GM18858 (cell line): Measurements from ENCODE around the gene PTPN9.
"Not testable (repeated sequence)": the region's sequence is repeated elsewhere in the genome, so short reads cannot be mapped to it uniquely, and the experiment has no call there.

Experiments
- ATAC-seq: cut with Tn5 transposase; IDR thresholded peaks from one replicate; pipeline ENCODE4 v1.9.1; 2021; ENCODE audit not compliant: unreplicated experiment

The PTPN9 gene

DNA sequence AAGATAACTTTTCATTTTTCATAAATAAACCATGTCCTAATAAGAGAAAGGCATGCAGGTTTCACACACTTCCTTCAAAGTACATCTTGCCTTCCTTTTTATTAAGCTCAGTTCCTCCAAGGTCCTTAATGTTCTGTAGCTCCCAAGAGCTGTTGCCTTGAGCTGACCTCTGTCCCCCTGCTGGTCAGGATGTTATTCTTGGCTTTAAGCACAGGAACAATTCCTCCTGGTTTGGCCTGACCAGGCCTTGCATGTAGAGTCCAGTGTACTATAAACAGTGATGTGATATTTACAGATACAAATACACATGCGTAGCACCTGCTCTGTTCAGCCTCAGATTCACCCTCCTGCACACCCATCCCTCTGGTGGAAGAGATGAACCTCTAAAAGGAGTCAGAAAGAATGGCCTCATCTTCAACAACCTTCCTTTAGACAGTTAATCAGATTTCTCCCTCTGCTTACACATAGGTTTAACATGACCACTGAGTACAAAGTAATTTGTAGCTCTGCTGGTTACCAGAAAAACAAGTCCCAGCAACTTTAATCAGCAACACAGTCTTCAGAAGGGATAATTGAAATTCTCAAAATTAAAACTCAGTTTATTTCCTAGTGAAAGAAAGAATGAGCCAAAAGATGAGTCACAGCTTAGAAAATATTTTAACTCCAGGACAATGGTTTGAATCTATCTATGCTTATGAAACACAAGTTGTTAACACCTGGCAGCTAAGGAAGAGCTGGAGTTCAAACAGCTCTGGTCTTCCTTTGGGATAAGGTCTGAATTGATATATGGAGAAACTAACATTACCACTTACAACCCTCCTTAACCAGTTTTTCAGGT lies 46.5 kb downstream of the PTPN9 start:
- ATAC-seq = no peak

DNA sequence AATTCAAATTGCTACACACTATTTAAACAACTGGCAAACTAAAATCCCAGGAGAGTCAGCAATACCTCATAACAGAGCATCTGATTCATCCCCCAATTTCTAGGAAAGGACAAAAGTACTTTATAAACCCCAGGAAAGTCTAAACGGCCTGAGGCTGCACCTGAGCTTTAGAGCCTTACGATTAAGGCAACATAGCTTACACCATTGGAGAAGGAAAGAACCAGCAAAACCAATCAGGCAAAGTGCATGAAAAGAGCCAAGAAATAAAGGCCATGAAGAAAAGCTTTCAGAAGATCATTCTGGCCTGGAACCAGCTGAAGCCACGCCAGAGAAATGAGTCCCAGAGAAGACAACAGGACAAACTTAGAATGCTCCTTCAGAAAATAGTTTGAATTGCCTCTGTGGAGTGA lies 48.1 kb downstream of the PTPN9 start:
- no peak for ATAC-seq

DNA sequence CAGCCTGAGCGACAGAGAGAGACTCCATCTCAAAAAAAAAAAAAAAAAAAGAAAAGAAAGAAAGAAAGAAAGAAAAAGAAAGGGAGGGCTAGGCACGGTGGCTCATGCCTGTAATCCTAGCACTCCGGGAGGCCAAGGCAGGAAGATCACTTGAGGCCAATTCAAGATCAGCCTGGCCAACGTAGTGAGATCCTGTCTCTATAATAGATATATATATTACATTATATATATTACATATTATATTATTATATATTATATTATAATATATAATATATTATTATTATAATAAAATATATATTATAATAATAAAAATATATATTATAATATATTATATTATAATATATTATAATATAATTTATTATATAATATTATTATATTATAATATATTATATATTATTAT lies 48.9 kb downstream of the PTPN9 start:
- ATAC-seq = no peak

DNA sequence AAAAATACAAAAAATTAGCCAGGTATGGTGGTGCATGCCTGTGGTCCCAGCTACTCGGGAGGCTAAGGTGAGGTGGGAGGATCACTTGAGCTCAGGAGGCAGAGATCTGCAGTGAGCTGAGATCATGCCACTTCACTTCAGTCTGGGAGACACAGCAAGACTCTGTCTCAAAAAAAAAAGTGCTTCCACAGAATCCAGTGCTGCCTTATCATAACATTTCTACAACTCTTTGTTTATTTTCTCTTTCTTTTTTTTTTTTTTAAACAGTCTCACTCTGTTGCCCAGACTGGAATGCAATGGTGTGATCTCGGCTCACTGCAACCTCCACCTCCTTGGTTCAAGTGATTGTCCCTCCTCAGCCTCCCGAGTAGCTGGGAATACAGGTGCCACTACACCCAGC lies 53.4 kb downstream of the PTPN9 start:
- not testable (repeated sequence) for ATAC-seq

DNA sequence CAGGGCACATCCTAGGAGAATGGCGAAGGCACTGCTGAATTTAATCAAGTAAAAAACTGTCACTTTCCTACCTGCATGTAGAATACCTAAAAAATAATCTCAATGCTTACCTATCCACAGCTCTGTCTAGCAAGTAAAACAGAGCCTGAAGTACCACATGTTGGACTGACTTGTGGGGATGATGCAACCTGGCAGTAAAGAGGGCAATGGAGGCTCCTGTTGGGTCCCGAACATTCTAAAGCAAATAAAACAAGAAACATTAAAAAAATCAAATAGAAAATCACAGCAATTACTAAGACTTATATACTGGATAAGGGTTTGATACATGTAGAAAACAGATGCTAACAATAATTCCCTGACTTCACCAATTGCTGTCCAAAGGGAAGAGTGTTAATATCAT lies 56.1 kb downstream of the PTPN9 start:
- no peak for ATAC-seq

DNA sequence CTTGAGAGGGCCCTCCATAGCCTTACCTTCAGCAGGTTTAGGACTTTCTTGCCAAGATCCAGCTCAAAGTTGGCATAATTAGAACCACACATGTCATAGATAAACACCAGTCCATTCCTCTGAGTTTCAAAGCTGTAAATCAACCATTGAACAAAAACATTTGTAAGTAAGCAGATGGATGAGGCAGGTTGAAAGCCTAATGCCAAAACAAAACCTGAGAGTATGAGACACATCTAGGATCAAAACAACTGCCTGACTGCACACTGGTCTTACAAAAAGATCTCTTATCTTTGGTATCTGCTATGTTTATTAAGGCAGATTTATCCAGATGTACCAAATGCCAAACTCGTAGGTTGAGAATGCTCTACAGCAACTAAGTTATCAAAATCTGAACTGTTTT lies 61.9 kb downstream of the PTPN9 start:
- no peak for ATAC-seq

DNA sequence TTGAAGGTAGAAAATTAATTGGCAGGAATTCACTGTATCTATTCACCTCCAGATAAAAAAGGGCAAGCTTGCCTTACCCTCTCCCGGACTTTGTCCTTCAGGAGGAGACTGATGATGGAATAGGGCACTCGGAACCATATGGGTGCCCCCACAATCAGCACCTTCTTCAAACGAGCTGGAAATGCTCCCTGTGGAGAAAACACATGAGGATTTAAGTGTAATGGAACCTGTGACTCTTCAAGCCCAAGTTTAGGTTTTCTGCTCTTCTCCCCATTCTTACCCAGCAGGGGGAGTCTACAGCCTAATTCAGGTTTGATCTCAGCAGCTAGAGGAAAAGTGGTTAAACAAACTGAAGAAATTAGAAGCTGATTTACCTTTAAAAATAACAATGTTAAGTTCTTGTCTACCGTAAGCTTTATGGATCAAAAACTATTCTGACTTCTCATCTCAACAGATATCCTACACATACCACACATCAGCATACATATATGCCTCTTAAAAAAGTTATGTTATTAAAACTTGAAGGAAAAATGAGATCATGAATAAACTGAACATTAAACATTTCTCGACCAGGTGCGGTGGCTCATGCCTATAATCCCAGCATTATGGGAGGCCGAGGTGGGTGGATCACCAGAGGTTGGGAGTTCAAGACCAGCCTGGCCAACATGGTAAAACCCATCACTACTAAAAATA lies 70.1 kb downstream of the PTPN9 start:
- no peak for ATAC-seq

DNA sequence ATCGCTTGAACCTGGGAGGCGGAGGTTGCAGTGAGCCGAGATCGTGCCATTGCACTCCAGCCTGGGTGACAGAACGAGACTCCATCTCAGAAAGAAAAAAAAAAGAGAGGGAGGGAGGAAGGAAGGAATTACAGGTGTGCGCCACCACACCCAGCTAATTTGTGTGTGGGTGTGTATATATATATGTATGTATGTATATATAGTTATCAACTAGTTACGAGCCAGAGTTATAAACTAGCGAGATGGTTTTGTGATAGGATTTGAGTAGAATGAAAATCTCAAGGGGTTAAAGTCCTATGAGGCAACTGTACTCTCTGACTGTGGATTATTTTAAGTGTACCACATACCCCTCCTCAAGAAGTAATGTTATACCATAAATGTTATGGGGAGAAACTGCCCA lies 76.8 kb downstream of the PTPN9 start:
- no peak for ATAC-seq

DNA sequence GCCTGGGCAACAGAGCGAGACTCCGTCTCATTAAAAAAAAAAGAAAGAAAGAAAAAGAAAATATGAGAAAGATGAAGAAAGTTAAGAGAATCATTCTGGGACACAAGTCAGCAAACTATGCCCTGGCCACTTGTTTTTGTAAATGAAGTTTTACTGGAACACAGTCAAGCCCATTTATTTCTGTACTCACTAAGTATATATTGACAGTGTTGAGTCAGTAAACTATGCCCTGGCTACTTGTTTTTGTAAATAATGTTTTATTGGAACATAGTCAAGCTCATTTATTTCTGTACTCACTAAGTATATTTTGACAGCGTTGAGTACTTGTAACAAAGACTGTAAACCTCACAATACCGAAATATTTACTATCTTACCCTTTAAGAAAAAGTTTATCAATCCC lies 85.4 kb downstream of the PTPN9 start:
- no peak for ATAC-seq

DNA sequence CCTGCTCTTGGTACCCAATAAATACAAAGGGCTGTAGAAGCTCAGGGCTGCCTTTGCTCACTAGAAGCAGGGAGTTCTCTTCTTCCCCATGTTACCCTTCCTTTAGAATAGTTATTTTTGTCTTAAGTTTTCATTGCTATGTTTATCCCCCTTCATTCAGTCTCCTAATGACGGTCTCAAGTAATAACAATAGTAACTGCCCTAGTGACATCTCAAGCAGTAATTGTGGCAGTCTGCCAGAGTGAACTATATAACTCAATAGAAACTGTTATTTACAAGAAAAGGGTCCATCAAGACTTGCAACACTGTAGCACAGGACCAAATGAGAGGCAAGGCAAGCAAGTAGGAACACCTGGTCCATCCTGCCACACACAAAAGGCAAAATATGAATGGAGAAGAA lies 95.2 kb downstream of the PTPN9 start:
- no peak for ATAC-seq

DNA sequence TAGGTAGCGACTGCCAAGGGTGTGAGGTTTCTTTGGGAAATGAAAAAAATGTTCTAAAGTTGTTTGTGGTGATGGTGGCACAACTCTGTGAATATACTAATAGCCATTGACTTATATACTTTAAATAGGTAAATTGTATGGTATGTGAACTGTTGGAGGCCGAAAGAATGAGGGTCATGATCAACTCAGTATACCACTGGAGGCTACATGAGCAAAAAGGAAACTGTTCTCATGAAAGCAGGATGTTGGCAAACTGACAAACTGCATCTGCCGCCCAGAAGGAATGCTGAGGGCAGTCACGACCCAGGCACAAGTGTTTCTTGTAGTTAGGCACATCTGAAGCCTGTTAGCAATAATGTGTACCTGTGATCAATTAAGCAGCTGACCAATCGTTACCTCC lies 95.6 kb downstream of the PTPN9 start:
- not testable (repeated sequence) for ATAC-seq

DNA sequence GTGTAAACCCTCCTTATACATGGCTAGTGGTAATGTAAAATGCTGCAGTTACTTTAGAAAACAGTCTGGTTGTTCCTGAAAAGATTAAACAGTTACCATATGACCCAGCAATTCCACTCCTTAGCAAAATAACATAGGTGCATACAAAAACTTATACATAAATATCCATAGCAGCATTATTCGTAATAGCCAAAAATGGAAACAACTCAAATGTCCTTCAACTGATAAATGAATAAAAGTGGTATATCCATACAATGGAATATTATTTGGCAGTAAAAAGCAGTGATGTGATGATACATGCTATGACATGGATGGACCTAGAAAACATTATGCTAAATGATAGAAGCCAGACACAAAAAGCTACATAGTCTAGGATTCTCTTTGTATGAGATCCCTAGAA lies 96.0 kb downstream of the PTPN9 start:
- ATAC-seq = no peak

DNA sequence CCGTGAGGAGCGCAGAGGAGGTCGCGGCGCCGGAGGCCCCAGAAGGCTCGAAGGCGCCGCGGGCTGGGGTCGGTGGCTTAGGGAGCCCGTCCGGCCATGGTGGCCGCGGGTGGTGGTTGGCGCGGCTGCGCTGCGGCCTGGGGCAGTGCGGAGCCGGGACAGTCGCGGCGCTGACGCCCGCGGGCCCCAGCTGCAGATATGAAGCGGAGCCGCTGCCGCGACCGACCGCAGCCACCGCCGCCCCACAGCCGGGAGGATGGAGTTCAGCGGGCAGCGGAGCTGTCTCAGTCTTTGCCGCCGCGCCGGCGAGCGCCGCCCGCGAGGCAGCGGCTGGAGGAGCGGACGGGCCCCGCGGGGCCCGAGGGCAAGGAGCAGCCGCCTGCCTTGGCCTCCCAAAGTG lies 98.7 kb downstream of the PTPN9 start:
- not testable (repeated sequence) for ATAC-seq

DNA sequence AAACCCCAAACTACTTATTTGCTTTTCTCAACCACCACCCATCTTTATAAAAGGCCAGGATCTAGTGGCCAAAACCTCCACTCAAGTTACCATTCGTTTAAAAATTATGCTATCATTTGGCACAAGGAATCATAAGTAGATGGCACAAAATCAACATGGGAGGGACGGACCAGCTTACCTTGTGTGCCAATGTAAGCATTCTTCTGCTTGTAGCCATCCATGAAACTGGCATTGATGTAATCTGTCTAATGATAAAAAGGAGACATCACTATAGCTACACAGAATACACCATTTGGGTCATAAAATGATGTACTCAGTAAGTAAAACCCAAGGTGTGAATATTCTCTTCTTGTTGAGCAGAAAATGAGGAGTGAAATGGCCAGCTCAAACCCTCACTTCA lies 99.4 kb downstream of the PTPN9 start:
- ATAC-seq = no peak

DNA sequence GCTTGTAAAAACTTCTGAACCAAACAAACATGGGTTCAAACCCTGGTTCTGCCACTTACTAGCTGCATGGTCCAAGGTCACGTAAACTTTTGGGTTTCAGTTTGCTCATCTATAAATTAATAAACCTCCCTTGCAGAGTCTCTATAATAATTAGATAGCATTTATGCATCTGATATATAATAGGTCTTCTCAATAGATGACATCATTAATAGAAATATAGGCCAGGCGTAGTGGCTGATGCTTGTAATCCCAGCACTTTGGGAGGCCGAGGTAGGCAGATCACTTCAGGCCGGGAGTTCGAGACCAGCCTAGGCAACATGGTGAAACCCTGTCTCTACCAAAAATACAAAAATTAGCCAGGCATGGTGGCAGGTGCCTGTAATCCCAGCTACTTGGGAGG lies 102.0 kb downstream of the PTPN9 start:
- ATAC-seq = not testable (repeated sequence)

DNA sequence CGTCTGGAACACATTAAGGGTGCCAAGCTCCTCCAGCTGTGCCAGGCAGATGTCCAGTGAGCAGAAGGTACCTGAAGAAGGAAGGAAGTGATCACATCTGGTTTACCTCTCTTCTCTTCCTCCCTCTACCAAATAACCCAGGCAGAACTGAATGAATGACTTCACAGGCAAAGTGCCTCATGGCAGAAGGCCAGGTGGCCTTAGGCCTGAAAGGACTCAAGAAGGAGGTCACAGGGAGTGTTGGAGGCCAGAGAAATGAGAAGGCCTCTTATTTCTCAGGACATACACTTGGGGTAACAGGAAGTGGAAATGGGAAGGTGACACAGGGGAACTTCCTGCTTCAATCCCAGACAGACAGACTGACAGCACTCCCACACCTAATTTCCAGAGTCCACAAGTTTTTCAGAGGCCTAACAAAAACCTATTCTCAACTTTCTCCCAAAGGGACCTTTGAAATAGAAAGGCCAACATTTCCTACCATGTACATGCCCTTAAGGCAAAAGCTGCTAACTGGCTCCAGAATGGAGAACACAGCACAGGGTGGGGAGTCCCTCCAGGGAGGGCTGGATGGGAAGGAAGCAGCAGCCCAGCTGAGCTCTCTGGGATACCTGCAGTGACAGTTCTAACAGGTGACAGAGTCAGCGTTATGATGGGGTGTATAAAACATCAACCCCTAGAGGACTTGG lies 110.1 kb downstream of the PTPN9 start:
- no peak for ATAC-seq

DNA sequence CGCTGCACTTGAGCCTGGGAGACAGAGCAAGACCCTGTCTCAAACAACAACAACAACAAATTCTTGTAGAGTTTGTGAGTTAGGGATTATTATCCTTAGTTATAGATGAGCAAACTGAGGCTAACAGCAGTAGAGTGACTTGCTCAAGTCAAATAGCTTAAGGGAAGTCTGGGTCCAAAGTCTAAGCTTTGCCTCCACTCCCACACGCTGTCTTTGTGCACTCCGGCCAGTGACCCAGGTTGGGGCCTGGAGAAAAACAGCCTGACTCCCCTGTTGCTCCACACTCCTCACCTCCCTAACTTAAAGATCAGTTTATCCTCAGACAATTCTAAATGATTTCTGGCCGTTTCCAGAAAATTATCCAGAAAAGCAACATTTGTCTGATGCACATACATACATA lies 118.5 kb downstream of the PTPN9 start:
- no peak for ATAC-seq

DNA sequence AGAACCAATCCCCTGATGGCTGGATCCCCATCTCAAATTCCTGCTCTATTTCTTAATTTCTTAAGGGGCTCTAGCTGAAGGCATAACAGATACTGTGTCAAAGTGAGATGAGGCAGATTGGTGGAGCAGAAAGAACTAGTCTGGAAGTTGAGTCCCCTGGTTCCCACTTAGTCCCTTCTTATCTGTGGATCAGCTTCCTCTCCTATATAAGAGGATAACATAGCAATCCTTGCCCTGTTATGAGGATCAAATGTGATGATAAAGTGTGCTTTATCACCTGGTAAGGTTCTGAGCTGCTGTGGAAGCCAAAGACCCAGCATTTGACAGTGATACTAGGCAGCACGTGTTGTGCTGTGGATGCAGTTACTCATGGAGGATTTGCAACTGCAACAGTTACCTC lies 119.5 kb downstream of the PTPN9 start:
- no peak for ATAC-seq

DNA sequence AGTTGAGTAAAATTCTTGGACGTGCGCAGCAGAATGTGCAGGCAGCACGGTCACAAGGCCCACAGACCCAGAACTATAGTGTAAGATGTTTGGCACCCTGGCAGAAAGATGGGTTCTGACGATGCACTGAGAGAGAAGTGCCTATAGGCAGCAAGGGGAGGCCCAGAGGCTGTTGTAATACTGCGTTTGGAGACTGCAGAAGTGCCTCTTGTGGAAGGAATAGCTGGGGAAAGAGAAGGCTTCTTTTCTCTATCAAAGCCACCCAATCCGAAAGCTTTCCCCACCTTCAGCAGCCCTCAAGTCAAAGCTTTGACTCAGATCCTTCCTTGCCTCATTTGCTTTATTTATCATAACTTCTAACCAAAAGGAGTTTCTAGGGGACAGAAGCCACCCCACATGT lies 122.4 kb downstream of the PTPN9 start:
- no peak for ATAC-seq

DNA sequence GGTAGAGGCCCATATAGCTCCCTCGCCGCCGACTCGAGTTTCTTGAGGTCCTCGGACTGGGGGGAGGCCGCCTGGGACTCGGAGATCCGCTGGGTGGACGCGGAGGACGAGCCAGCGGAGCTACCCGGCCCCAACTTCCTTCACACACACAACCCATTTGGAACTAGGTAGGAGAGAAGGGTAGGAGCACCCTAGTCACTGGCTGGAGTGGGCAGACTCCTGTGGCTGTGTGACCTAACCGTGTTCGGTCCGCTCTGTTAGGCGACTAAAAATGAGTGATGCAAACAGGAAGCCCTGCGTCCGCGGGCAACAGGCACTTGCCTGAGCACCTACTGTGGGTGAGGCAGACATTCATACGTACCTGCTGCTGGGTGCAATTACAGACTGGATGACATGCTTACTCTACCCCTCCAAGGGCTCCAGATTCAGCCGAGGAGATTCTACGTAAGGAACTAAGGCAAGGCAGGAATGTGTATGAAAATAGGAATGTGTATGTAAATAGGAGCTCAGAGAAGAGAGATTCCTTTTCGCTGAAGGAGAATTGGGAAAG lies 123.1 kb downstream of the PTPN9 start:
- no peak for ATAC-seq

DNA sequence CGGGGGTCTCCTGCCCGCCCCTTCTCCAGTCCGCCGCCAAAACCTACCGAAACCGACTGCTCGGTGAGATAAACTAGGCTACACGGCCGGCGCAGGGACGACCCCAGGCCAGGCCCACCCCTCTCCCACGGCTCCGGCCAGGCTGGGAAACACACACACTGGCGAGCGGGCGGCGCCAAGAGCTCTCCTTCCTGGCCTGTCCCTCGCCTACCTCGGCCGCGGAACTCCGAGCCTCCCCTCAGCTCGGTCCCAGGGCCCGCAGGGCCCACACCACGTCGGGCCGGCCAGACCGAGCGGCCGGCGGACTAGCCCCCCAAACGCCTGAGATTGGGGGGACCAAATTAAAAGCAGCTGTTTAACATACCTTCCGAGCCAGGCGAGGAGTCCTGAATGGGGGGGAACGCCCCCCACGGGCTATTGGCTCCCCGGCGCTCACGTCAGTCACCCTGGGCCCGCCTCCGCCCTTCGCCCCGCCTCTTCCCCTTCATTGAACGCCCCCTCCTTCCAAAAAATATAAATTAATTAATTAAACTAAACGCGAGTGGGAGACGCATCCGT lies 123.6 kb downstream of the PTPN9 start:
- no peak for ATAC-seq
